WERI-Rb-1 (cell line): Measurements from ENCODE around the gene PKD1L1.

Experiments used
- DNase-seq: peaks from one replicate; pipeline ENCODE4 v3.0.0-alpha.2; 2020
- H3K27ac ChIP-seq: fragments of 250-450 bp; sonication (Bioruptor Pico); 2 replicates; pipeline ENCODE4 v1.5.1; 2020; ENCODE audit warnings: mild to moderate bottlenecking, moderate library complexity
- H3K27me3 ChIP-seq: fragments of 250-450 bp; sonication (Bioruptor Pico); 2 replicates; pipeline ENCODE4 v1.5.1; 2021; ENCODE audit warnings: mild to moderate bottlenecking, low read depth, moderate library complexity; ENCODE audit not compliant: insufficient read depth, severe bottlenecking
- H3K36me3 ChIP-seq: fragments of 250-450 bp; sonication (Bioruptor Pico); 2 replicates; pipeline ENCODE4 v1.5.1; 2020; ENCODE audit warnings: mild to moderate bottlenecking, moderate library complexity
- H3K4me3 ChIP-seq: 2 replicates; pipeline ENCODE4 v1.5.1; 2011; ENCODE audit warnings: low read depth, mild to moderate bottlenecking, control low read depth, low read length
- H3K9me3 ChIP-seq: fragments of 250-450 bp; sonication (Bioruptor Pico); 2 replicates; pipeline ENCODE4 v1.5.1; 2021; ENCODE audit warnings: mild to moderate bottlenecking, moderate library complexity; ENCODE audit not compliant: severe bottlenecking
- CTCF ChIP-seq: IDR thresholded peaks from 2 replicates; pipeline ENCODE4 v1.5.1; 2011; ENCODE audit warnings: low read depth, mild to moderate bottlenecking, control low read depth, inconsistent platforms, low read length

Gene PKD1L1

GRCh38 chr7:47873762-47874161 is 74.5 kb downstream of the PKD1L1 start:
- Histone ChIP-seq H3K27ac (no peak overlapping the region), H3K9me3 (no peaks in the 10 kb centered on the region), H3K36me3 (no peaks in the 10 kb centered on the region), H3K27me3 (no peaks in the 10 kb centered on the region), H3K4me3 (no peak overlapping the region)
- TF ChIP-seq CTCF: no peak
- no peak for DNase-seq

GRCh38 chr7:47867286-47867685 is 81.0 kb downstream of the PKD1L1 start:
- Histone ChIP-seq H3K27me3 (no peaks in the 10 kb centered on the region), H3K27ac (no peak overlapping the region), H3K4me3 (no peak overlapping the region), H3K9me3 (no peaks in the 10 kb centered on the region), H3K36me3 (no peaks in the 10 kb centered on the region)
- DNase-seq: no peak
- TF ChIP-seq CTCF: no peak

GRCh38 chr7:47866120-47866519 is 82.1 kb downstream of the PKD1L1 start:
- Histone ChIP-seq H3K4me3 (no peak overlapping the region), H3K9me3 (no peaks in the 10 kb centered on the region), H3K27ac (no peak overlapping the region), H3K36me3 (no peaks in the 10 kb centered on the region), H3K27me3 (no peaks in the 10 kb centered on the region)
- TF ChIP-seq CTCF: no peak
- DNase-seq: no peak

GRCh38 chr7:47852330-47853245 is 95.7 kb downstream of the PKD1L1 start:
- no peaks in the 10 kb centered on the region for H3K36me3 ChIP-seq
- H3K4me3 ChIP-seq: no peak overlapping the region
- H3K27ac ChIP-seq: no peak overlapping the region
- H3K27me3 ChIP-seq: no peaks in the 10 kb centered on the region
- TF ChIP-seq CTCF: peak; percentile 82
- H3K9me3 ChIP-seq: no peaks in the 10 kb centered on the region
- peak; percentile 37 for DNase-seq

GRCh38 chr7:47847207-47847606 is 101.1 kb downstream of the PKD1L1 start:
- Histone ChIP-seq H3K36me3 (no peaks in the 10 kb centered on the region), H3K9me3 (no peaks in the 10 kb centered on the region), H3K4me3 (no peak overlapping the region), H3K27ac (no peak overlapping the region), H3K27me3 (no peaks in the 10 kb centered on the region)
- DNase-seq: no peak
- TF ChIP-seq CTCF: no peak
